AG09309 (cell line): ENCODE data around the gene DXO.

Experiments used
- DNase-seq: peaks from one replicate; pipeline ENCODE4 v3.0.0-alpha.2; 2010; ENCODE audit warnings: low read depth
- H3K4me3 ChIP-seq: 2 replicates; pipeline ENCODE4 v1.5.1; 2011; ENCODE audit warnings: mild to moderate bottlenecking, low read depth, low read length, moderate library complexity; ENCODE audit not compliant: control insufficient read depth
- CTCF ChIP-seq: IDR thresholded peaks from 2 replicates; pipeline ENCODE4 v1.5.1; 2011; ENCODE audit warnings: mild to moderate bottlenecking, low read depth, low read length, inconsistent platforms; ENCODE audit not compliant: insufficient read depth, control insufficient read depth; ENCODE audit errors: missing control alignments

DXO gene

GRCh38 chr6:31967926-31968320 lies 4.0 kb downstream of the DXO start:
- no peak for TF ChIP-seq CTCF
- no peak overlapping the region for H3K4me3 ChIP-seq
- no peak for DNase-seq

- TF ChIP-seq CTCF, result no peak
- H3K4me3 ChIP-seq, result no peak overlapping the region
- DNase-seq, result no peak
These were observed 4.7 kb downstream of the DXO start for GRCh38 chr6:31966997-31967925.

GRCh38 chr6:31966506-31966905 lies 5.4 kb downstream of the DXO start:
- DNase-seq, result no peak
- no peak overlapping the region for H3K4me3 ChIP-seq
- no peak for TF ChIP-seq CTCF

- TF ChIP-seq CTCF, result no peak
- DNase-seq, result no peak
- H3K4me3 ChIP-seq, result no peak overlapping the region
These were observed 6.2 kb downstream of the DXO start for GRCh38 chr6:31965700-31966099.

- H3K4me3 ChIP-seq, result no peak overlapping the region
- no peak for DNase-seq
- no peak for TF ChIP-seq CTCF
These were observed 8.0 kb downstream of the DXO start for GRCh38 chr6:31963921-31964320.

- DNase-seq, result no peak
- no peak overlapping the region for H3K4me3 ChIP-seq
- TF ChIP-seq CTCF, result no peak
These were observed 10.3 kb downstream of the DXO start for GRCh38 chr6:31961616-31962015.
